ENCODE results near the gene STAT5A. TPM values are rescaled to one million over a fixed set of nuclear protein-coding genes. Genes with fewer than 3 reads are reported as not detected.

STAT5A gene
- total and polyA plus RNA-seq, 9 of the 15 experiments (the other 6 are each of a cell fraction or from before 2014, with no cell fraction given) = 79.9 to 415 (median 196) TPM

- TF ChIP-seq ZBTB11 (CRISPR knock-in tag; IDR thresholded peaks at IDR 0.05) = peak in 1 of 3 experiments; percentile 60; a peak in 1 of 6 replicates
- TF ChIP-seq ZC3H11A (IDR thresholded peaks at IDR 0.05; ENCODE audit: low read depth, low read length) = no peak
- TF ChIP-seq, protein P1, sequence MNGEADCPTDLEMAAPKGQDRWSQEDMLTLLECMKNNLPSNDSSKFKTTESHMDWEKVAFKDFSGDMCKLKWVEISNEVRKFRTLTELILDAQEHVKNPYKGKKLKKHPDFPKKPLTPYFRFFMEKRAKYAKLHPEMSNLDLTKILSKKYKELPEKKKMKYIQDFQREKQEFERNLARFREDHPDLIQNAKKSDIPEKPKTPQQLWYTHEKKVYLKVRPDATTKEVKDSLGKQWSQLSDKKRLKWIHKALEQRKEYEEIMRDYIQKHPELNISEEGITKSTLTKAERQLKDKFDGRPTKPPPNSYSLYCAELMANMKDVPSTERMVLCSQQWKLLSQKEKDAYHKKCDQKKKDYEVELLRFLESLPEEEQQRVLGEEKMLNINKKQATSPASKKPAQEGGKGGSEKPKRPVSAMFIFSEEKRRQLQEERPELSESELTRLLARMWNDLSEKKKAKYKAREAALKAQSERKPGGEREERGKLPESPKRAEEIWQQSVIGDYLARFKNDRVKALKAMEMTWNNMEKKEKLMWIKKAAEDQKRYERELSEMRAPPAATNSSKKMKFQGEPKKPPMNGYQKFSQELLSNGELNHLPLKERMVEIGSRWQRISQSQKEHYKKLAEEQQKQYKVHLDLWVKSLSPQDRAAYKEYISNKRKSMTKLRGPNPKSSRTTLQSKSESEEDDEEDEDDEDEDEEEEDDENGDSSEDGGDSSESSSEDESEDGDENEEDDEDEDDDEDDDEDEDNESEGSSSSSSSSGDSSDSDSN (IDR thresholded peaks at IDR 0.05; ENCODE audit: borderline replicate concordance in 1 of 2, low read depth in 2 of 2, low read length in 2 of 2) = peak in 1 of 2 experiments; percentile 83; a peak in 1 of 4 replicates
- TF ChIP-seq RB1 (IDR thresholded peaks at IDR 0.05; ENCODE audit: low read depth) = peak; percentile 5; the same call in 1 of the 2 replicates
- 0 out of 2 replicates have a peak, but pooled peaks have one; percentile 32 for TF ChIP-seq GATAD2B (IDR thresholded peaks at IDR 0.05; ENCODE audit: borderline replicate concordance)
- TF ChIP-seq ELF1 (tag; IDR thresholded peaks at IDR 0.05) = peak; percentile 55
- TF ChIP-seq, protein P2, sequence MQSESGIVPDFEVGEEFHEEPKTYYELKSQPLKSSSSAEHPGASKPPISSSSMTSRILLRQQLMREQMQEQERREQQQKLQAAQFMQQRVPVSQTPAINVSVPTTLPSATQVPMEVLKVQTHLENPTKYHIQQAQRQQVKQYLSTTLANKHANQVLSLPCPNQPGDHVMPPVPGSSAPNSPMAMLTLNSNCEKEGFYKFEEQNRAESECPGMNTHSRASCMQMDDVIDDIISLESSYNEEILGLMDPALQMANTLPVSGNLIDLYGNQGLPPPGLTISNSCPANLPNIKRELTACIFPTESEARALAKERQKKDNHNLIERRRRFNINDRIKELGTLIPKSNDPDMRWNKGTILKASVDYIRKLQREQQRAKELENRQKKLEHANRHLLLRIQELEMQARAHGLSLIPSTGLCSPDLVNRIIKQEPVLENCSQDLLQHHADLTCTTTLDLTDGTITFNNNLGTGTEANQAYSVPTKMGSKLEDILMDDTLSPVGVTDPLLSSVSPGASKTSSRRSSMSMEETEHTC (IDR thresholded peaks at IDR 0.05) = no peak
- 0 out of 2 replicates have a peak, but pooled peaks have one; percentile 14 for TF ChIP-seq TCF3 (CRISPR knock-in tag; IDR thresholded peaks at IDR 0.05)
- TF ChIP-seq SMAD4 (CRISPR knock-in tag; conservative IDR thresholded peaks at IDR 0.05) = peak; percentile 81
- TF ChIP-seq CCNT2 (IDR thresholded peaks at IDR 0.05; ENCODE audit: borderline replicate concordance, extremely low read depth, insufficient read length, low read depth, low read length) = peak; percentile 49
- TF ChIP-seq NRF1 (conservative IDR thresholded peaks at IDR 0.05 in 1 of 2, IDR thresholded peaks at IDR 0.05 in 1 of 2) = peak; percentile 75 to 78
- TF ChIP-seq, protein P3, sequence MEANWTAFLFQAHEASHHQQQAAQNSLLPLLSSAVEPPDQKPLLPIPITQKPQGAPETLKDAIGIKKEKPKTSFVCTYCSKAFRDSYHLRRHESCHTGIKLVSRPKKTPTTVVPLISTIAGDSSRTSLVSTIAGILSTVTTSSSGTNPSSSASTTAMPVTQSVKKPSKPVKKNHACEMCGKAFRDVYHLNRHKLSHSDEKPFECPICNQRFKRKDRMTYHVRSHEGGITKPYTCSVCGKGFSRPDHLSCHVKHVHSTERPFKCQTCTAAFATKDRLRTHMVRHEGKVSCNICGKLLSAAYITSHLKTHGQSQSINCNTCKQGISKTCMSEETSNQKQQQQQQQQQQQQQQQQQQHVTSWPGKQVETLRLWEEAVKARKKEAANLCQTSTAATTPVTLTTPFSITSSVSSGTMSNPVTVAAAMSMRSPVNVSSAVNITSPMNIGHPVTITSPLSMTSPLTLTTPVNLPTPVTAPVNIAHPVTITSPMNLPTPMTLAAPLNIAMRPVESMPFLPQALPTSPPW (CRISPR knock-in tag; IDR thresholded peaks at IDR 0.05) = peak; percentile 62
- TF ChIP-seq CREM (IDR thresholded peaks at IDR 0.05; ENCODE audit: low read depth) = 0 out of 2 replicates have a peak, but pooled peaks have one; percentile 11
- no peak for TF ChIP-seq ZNF431 (CRISPR knock-in tag; IDR thresholded peaks at IDR 0.05)
- no peak for TF ChIP-seq NR2C2 (CRISPR knock-in tag; IDR thresholded peaks at IDR 0.05)
- peak; percentile 43; the same call in 1 of the 2 replicates for TF ChIP-seq NR2C2 (tag; IDR thresholded peaks at IDR 0.05)
- no peak for TF ChIP-seq MYNN (IDR thresholded peaks at IDR 0.05)
- no peak for TF ChIP-seq MYNN (CRISPR knock-in tag; IDR thresholded peaks at IDR 0.05)
Measured at GRCh38 chr17:42287977-42288802, at the start of gene STAT5A (continued).

All from K562 (cell line).